GM23338 (cell line): ENCODE data around the gene NAPG. TPM values are rescaled to one million over a fixed set of nuclear protein-coding genes. Genes with fewer than 3 reads are reported as not detected.

Experiments used
- ATAC-seq: fragments of 200-7000 bp; cut with Tn5 transposase; 3 replicates; pipeline ENCODE4 v1.9.1; 2020
- DNase-seq: peaks from one replicate; pipeline ENCODE4 v3.0.0-alpha.2; 2015; ENCODE audit warnings: low spot score
- H2AFZ ChIP-seq: fragments of 200-600 bp; sonication (generic); 2 replicates; pipeline ENCODE4 v1.8.0; 2016; ENCODE audit warnings: antibody characterized with exemption, mild to moderate bottlenecking, moderate library complexity
- H3F3A ChIP-seq: fragments of 200-600 bp; sonication (generic); replicated peaks from 2 replicates; pipeline ENCODE4 v1.8.0; 2017; ENCODE audit warnings: antibody characterized with exemption, mixed run types, low read depth
- H3K27ac ChIP-seq: fragments of 200-600 bp; sonication (generic); 2 replicates; pipeline ENCODE4 v1.6.1; 2016; ENCODE audit warnings: low read depth
- H3K27me3 ChIP-seq: fragments of 200-600 bp; sonication (generic); 2 replicates; pipeline ENCODE4 v1.8.0; 2016; ENCODE audit warnings: mild to moderate bottlenecking, mixed run types, moderate library complexity; ENCODE audit not compliant: insufficient read depth
- H3K36me3 ChIP-seq: fragments of 200-600 bp; sonication (generic); 2 replicates; pipeline ENCODE4 v1.8.0; 2016; ENCODE audit warnings: mild to moderate bottlenecking; ENCODE audit not compliant: insufficient read depth
- H3K4me1 ChIP-seq: fragments of 200-600 bp; sonication (generic); 2 replicates; pipeline ENCODE4 v1.8.0; 2016; ENCODE audit warnings: mild to moderate bottlenecking, moderate library complexity; ENCODE audit not compliant: insufficient read depth
- H3K4me2 ChIP-seq: fragments of 200-600 bp; sonication (generic); 2 replicates; pipeline ENCODE4 v1.7.1; 2017; ENCODE audit warnings: mixed run types
- H3K4me3 ChIP-seq: fragments of 200-600 bp; sonication (generic); 2 replicates; pipeline ENCODE4 v1.6.1; 2016; ENCODE audit warnings: mixed run types
- H3K79me2 ChIP-seq: fragments of 200-600 bp; sonication (generic); replicated peaks from 2 replicates; pipeline ENCODE4 v1.8.0; 2017; ENCODE audit warnings: mild to moderate bottlenecking; ENCODE audit not compliant: insufficient read depth
- H3K9me2 ChIP-seq: fragments of 200-600 bp; sonication (generic); 2 replicates; pipeline ENCODE4 v1.8.0; 2017; ENCODE audit not compliant: insufficient read depth
- H4K20me1 ChIP-seq: fragments of 200-600 bp; sonication (generic); replicated peaks from 2 replicates; pipeline ENCODE4 v1.8.0; 2017; ENCODE audit warnings: mild to moderate bottlenecking; ENCODE audit not compliant: insufficient read depth
- H3K27ac Mint-ChIP-seq: 2 replicates; pipeline ENCODE4 v1.8.0; 2020; ENCODE audit warnings: inconsistent platforms, mild to moderate bottlenecking, moderate library complexity, mixed read lengths
- H3K27me3 Mint-ChIP-seq: 3 replicates; pipeline ENCODE4 v1.8.0; 2022; ENCODE audit warnings: low read depth, mild to moderate bottlenecking, moderate library complexity, mixed read lengths, inconsistent platforms; ENCODE audit not compliant: insufficient read depth, poor library complexity
- H3K36me3 Mint-ChIP-seq: 3 replicates; pipeline ENCODE4 v1.8.0; 2021; ENCODE audit warnings: low read depth, mild to moderate bottlenecking, inconsistent platforms, moderate library complexity, mixed read lengths
- H3K4me1 Mint-ChIP-seq: 3 replicates; pipeline ENCODE4 v1.8.0; 2020; ENCODE audit warnings: mild to moderate bottlenecking, inconsistent platforms, mixed read lengths
- H3K4me3 Mint-ChIP-seq: 3 replicates; pipeline ENCODE4 v1.8.0; 2021; ENCODE audit warnings: moderate library complexity, mild to moderate bottlenecking, inconsistent platforms, mixed read lengths
- H3K9me3 Mint-ChIP-seq: 3 replicates; pipeline ENCODE4 v1.8.0; 2020; ENCODE audit warnings: moderate library complexity, mild to moderate bottlenecking, inconsistent platforms, mixed read lengths
- CREB1 ChIP-seq: fragments of 250-450 bp; sonication (Bioruptor Pico); IDR thresholded peaks from 2 replicates; pipeline ENCODE4 v1.5.0; 2020; ENCODE audit warnings: low read depth, mild to moderate bottlenecking, moderate library complexity
- CTCF ChIP-seq, 2 experiments: fragments of 200-600 bp in 1 of 2; sonication (generic) in 1 of 2; conservative IDR thresholded peaks; 2 replicates each; pipeline versions ENCODE4 v1.5.1 to v1.6.1; 2016 to 2017; ENCODE audit warnings: antibody characterized with exemption in 2 of 2, low read depth in 2 of 2, mild to moderate bottlenecking in 2 of 2, moderate library complexity in 1 of 2
- ETS1 ChIP-seq: IDR thresholded peaks from 2 replicates; pipeline ENCODE4 v1.6.1; 2016; ENCODE audit warnings: antibody characterized with exemption
- EZH2 ChIP-seq: fragments of 200-600 bp; sonication (generic); IDR thresholded peaks from one replicate; pipeline ENCODE4 v1.8.0; 2017; ENCODE audit warnings: antibody characterized with exemption, mild to moderate bottlenecking, low read depth; ENCODE audit not compliant: unreplicated experiment
- EZH2phosphoT487 ChIP-seq: fragments of 200-600 bp; sonication (generic); IDR thresholded peaks from one replicate; pipeline ENCODE4 v1.8.1; 2018; ENCODE audit warnings: antibody characterized with exemption; ENCODE audit not compliant: unreplicated experiment
- JUNB ChIP-seq: IDR thresholded peaks from one replicate; pipeline ENCODE4 v1.6.1; 2016; ENCODE audit warnings: antibody characterized with exemption; ENCODE audit not compliant: unreplicated experiment
- NANOG ChIP-seq: IDR thresholded peaks from 2 replicates; pipeline ENCODE4 v1.6.1; 2016; ENCODE audit warnings: antibody characterized with exemption, borderline replicate concordance
- POLR2AphosphoS5 ChIP-seq: IDR thresholded peaks from 2 replicates; pipeline ENCODE4 v1.6.1; 2016; ENCODE audit warnings: antibody characterized with exemption, low read depth
- REST ChIP-seq: IDR thresholded peaks from one replicate; pipeline ENCODE4 v1.6.1; 2018; ENCODE audit warnings: antibody characterized with exemption; ENCODE audit not compliant: unreplicated experiment
- STAT1 ChIP-seq: IDR thresholded peaks from one replicate; pipeline ENCODE4 v1.6.1; 2016; ENCODE audit warnings: antibody characterized with exemption; ENCODE audit not compliant: unreplicated experiment
- ZNF114 ChIP-seq: fragments of 250-450 bp; sonication (Bioruptor Pico); IDR thresholded peaks from 2 replicates; pipeline ENCODE4 v1.5.0; 2020; ENCODE audit warnings: mild to moderate bottlenecking, moderate library complexity
- ZNF331 ChIP-seq: fragments of 250-450 bp; sonication (Bioruptor Pico); IDR thresholded peaks from 2 replicates; pipeline ENCODE4 v1.5.0; 2020; ENCODE audit warnings: low read depth, mild to moderate bottlenecking, moderate library complexity
- ZNF462 ChIP-seq: fragments of 250-450 bp; sonication (Bioruptor Pico); IDR thresholded peaks from 2 replicates; pipeline ENCODE4 v1.5.0; 2020; ENCODE audit warnings: mild to moderate bottlenecking, moderate library complexity
- polyA plus RNA-seq: library from polyadenylated mRNA; unstranded; fragments of >200 nt; fragmentation: Nextera tagmentation; extraction: Ambion mirVana; gene quantifications from 2 replicates; pipeline ENCODE4 v1.2.1, GENCODE V29; 2016
- total RNA-seq: library from RNA; depleted of rRNA; stranded (reverse); fragments of >200 nt; shearing (Covaris generic); gene quantifications from 2 replicates; pipeline ENCODE4 v1.2.3, GENCODE V29; 2014

The NAPG gene
- total and polyA plus RNA-seq, 2 experiments from 2014 or later = 26.8 to 40.1 TPM

- Histone ChIP-seq H3K79me2 (peaks cover 52% of the 10 kb centered on the region), H4K20me1 (peaks cover 20% of the 10 kb centered on the region), H3K4me1 (peaks cover 5% of the 10 kb centered on the region; the same call in 1 of the 2 replicates), H3K4me3 (peak overlapping the region; percentile 94), H3K9me2 (no peaks in the 10 kb centered on the region), H3K36me3 (no peaks in the 10 kb centered on the region), H3K27me3 (no peaks in the 10 kb centered on the region), H3K27ac (no peak overlapping the region; the same call in 1 of the 2 replicates), H2AFZ (peak overlapping the region; percentile 58; the same call in 1 of the 2 replicates), H3F3A (no peaks in the 10 kb centered on the region), H3K4me2 (peak overlapping the region; percentile 98)
- Mint-ChIP-seq H3K36me3 (no peaks in the 10 kb centered on the region), H3K4me3 (peak overlapping the region; percentile 94), H3K27ac (peak overlapping the region; percentile 78), H3K4me1 (peaks cover 30% of the 10 kb centered on the region), H3K9me3 (no peaks in the 10 kb centered on the region), H3K27me3 (peaks cover 7% of the 10 kb centered on the region)
- TF ChIP-seq CREB1 (CRISPR knock-in tag) (no peak), ZNF462 (CRISPR knock-in tag) (no peak), CTCF (conservative IDR thresholded peaks at IDR 0.05; ENCODE audit: low read depth in 2 of 2) (no peak), NANOG (no peak), REST (no peak), POLR2AphosphoS5 (no peak), ZNF114 (CRISPR knock-in tag) (no peak), JUNB (no peak), ZNF331 (CRISPR knock-in tag) (no peak), EZH2 (no peak), EZH2phosphoT487 (no peak), STAT1 (no peak), ETS1 (no peak)
- DNase-seq = no peak
- ATAC-seq = peak; percentile 8; the same call in 2 of the 3 replicates
Observed at GRCh38 chr18:10526561-10526949, 728 bp downstream of the NAPG start.
